ENCODE measurements around the gene IGSF21. TPM values are rescaled to one million over a fixed set of nuclear protein-coding genes. Genes with fewer than 3 reads are reported as not detected.

Gene IGSF21
- total and polyA plus RNA-seq, 10 of the 15 experiments (the other 5 are each of a cell fraction or from before 2014, with no cell fraction given): 0.03 to 0.49 TPM; not detected in 8

DNA sequence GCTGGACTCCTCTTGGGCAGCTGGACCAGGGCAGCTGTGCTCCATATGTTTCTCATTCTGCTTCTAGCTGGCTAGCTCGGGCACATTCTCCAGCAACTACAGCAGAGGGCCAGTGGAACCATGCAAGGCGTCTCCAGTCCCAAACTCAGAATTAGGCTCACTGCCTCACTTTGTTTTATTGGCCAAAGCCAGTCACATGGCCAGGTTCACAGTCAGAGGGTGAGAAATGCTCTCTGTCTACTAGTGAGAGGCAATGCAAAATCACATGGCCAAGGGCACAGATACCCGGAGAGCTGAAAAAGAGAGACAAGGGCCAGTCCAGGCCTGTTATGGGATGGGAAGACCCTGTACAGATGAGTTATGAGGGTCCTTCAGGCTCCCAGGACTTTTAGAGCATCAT lies 294.3 kb downstream of the IGSF21 start:
- WGBS (ENCODE audit: insufficient coverage, insufficient replicate concordance, low lambda C conversion rate, missing lambda C conversion rate): 14% methylated on average over 3 of the region's 3 CpGs
- no peak for FAIRE-seq
- CTCF ChIA-PET: no interaction called here

More for the DNA sequence above, 294.3 kb downstream of the IGSF21 start:
- intact Hi-C loops (cut with micrococcal nuclease; ENCODE audit: unreplicated experiment): no loop called here
- Histone ChIP-seq H4K20me1 (ENCODE audit: control insufficient read depth, insufficient read depth) (no peaks in the 10 kb centered on the region), H3K36me3 (ENCODE audit: control insufficient read depth in 2 of 2, insufficient read depth in 2 of 2, low read length in 1 of 2) (no peaks in the 10 kb centered on the region), H3K9ac (ENCODE audit: control insufficient read depth, insufficient read depth, low read length) (no peak overlapping the region), H3K27me3 (replicated peaks in 1 of 2; ENCODE audit: control insufficient read depth in 2 of 2, insufficient read depth in 2 of 2, low read length in 1 of 2) (no peaks in the 10 kb centered on the region; a peak in 1 of 4 replicates), H3K4me1 (ENCODE audit: control insufficient read depth, insufficient read depth, low read length) (no peaks in the 10 kb centered on the region), H3K4me2 (ENCODE audit: control insufficient read depth, insufficient read depth) (no peak overlapping the region), H3K4me3 (no peak overlapping the region), H3K27ac (ENCODE audit: control insufficient read depth, insufficient read depth) (no peak overlapping the region), H2AFZ (ENCODE audit: control insufficient read depth, low read depth, low read length) (no peak overlapping the region), H3K9me3 (replicated peaks; ENCODE audit: control insufficient read depth, insufficient read depth, low read length) (no peaks in the 10 kb centered on the region), H3K79me2 (ENCODE audit: control insufficient read depth, insufficient read depth, low read length) (no peaks in the 10 kb centered on the region)
- TF ChIP-seq TCF3 (IDR thresholded peaks at IDR 0.05; ENCODE audit: borderline replicate concordance, insufficient read depth, low read depth, low read length): no peak
- TF ChIP-seq IRF3 (IDR thresholded peaks at IDR 0.05): no peak
- TF ChIP-seq ZNF384 (IDR thresholded peaks at IDR 0.05; ENCODE audit: borderline replicate concordance, low read depth, low read length): no peak
- TF ChIP-seq, protein P1, sequence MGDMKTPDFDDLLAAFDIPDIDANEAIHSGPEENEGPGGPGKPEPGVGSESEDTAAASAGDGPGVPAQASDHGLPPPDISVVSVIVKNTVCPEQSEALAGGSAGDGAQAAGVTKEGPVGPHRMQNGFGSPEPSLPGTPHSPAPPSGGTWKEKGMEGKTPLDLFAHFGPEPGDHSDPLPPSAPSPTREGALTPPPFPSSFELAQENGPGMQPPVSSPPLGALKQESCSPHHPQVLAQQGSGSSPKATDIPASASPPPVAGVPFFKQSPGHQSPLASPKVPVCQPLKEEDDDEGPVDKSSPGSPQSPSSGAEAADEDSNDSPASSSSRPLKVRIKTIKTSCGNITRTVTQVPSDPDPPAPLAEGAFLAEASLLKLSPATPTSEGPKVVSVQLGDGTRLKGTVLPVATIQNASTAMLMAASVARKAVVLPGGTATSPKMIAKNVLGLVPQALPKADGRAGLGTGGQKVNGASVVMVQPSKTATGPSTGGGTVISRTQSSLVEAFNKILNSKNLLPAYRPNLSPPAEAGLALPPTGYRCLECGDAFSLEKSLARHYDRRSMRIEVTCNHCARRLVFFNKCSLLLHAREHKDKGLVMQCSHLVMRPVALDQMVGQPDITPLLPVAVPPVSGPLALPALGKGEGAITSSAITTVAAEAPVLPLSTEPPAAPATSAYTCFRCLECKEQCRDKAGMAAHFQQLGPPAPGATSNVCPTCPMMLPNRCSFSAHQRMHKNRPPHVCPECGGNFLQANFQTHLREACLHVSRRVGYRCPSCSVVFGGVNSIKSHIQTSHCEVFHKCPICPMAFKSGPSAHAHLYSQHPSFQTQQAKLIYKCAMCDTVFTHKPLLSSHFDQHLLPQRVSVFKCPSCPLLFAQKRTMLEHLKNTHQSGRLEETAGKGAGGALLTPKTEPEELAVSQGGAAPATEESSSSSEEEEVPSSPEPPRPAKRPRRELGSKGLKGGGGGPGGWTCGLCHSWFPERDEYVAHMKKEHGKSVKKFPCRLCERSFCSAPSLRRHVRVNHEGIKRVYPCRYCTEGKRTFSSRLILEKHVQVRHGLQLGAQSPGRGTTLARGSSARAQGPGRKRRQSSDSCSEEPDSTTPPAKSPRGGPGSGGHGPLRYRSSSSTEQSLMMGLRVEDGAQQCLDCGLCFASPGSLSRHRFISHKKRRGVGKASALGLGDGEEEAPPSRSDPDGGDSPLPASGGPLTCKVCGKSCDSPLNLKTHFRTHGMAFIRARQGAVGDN (IDR thresholded peaks at IDR 0.05): no peak
- no peak for TF ChIP-seq MTA3 (IDR thresholded peaks at IDR 0.05; ENCODE audit: borderline replicate concordance, low read length)
- no peak for TF ChIP-seq SPI1 (IDR thresholded peaks at IDR 0.05; ENCODE audit: borderline replicate concordance, insufficient read depth, low read depth, low read length)
- no peak for TF ChIP-seq NFXL1 (IDR thresholded peaks at IDR 0.05; ENCODE audit: borderline replicate concordance)
- no peak for TF ChIP-seq TCF12 (IDR thresholded peaks at IDR 0.05; ENCODE audit: low read depth, low read length)
- no peak for TF ChIP-seq SIN3A (IDR thresholded peaks at IDR 0.05; ENCODE audit: low read depth, low read length)
- POLR2A ChIA-PET: no interaction called here
- BruUV-seq (replicated peaks): no TSS peak
- DNase-seq (ENCODE audit: low read depth, low spot score): no peak
- SMC1A ChIA-PET (ENCODE audit: uncharacterized antibody, unreplicated experiment): no interaction called here
- ATAC-seq: no peak
- RAD21 ChIA-PET (ENCODE audit: unreplicated experiment): no interaction called here
- in situ Hi-C loops (cut with MboI): no loop called here

Data from GM12878 (cell line).